Measurements from ENCODE around the gene IFT43.

DNA sequence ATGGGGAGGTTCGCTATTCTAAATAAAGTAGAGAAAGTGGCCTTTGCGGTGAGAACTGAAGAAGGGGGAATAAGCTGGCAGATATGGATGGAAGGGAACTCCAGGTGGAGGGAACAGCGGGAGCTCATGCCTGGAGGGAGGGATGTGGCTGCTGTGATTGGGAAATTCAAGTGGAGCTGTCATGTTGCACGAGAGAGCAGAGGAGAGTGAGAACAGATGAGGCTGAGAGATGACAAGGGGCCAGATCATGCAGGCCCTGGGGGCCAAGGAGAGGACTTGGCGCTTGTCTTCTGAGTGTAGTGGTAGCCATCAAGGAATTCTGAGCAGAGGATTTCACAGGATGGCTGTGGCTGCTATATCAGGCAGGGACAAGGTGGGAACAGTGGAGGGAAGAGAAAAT lies 38.8 kb upstream of the IFT43 start:
- TF ChIP-seq, protein P1, sequence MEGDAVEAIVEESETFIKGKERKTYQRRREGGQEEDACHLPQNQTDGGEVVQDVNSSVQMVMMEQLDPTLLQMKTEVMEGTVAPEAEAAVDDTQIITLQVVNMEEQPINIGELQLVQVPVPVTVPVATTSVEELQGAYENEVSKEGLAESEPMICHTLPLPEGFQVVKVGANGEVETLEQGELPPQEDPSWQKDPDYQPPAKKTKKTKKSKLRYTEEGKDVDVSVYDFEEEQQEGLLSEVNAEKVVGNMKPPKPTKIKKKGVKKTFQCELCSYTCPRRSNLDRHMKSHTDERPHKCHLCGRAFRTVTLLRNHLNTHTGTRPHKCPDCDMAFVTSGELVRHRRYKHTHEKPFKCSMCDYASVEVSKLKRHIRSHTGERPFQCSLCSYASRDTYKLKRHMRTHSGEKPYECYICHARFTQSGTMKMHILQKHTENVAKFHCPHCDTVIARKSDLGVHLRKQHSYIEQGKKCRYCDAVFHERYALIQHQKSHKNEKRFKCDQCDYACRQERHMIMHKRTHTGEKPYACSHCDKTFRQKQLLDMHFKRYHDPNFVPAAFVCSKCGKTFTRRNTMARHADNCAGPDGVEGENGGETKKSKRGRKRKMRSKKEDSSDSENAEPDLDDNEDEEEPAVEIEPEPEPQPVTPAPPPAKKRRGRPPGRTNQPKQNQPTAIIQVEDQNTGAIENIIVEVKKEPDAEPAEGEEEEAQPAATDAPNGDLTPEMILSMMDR (IDR thresholded peaks at IDR 0.05 in 2 of 3, conservative IDR thresholded peaks at IDR 0.05 in 1 of 3; ENCODE audit: borderline replicate concordance in 1 of 3, insufficient read depth in 1 of 3, low read depth in 2 of 3, low read length in 2 of 3), result no peak
- TF ChIP-seq POLR2A (IDR thresholded peaks at IDR 0.05; ENCODE audit: borderline replicate concordance, extremely low read depth, insufficient read depth, insufficient read length), result no peak
- TF ChIP-seq YY1 (IDR thresholded peaks at IDR 0.05; ENCODE audit: extremely low read depth, insufficient replicate concordance, low read depth, low read length), result no peak
- no peak for TF ChIP-seq JUND (IDR thresholded peaks at IDR 0.05)
- TF ChIP-seq EZH2phosphoT487 (IDR thresholded peaks at IDR 0.05; ENCODE audit: borderline replicate concordance), result no peak
- TF ChIP-seq POLR2AphosphoS5 (IDR thresholded peaks at IDR 0.05; ENCODE audit: low read depth, low read length), result no peak

All from HCT116 (cell line).